Naive thymus-derived CD4-positive, alpha-beta T cell (primary cell): Measurements from ENCODE around the gene RUNDC3A. TPM values are rescaled to one million over a fixed set of nuclear protein-coding genes. Genes with fewer than 3 reads are reported as not detected.
A peak's percentile ranks its signal among the peaks of the same experiment; 100 is the strongest.

Source experiments
- ATAC-seq: fragments of 150-1000 bp; cut with Tn5 transposase; 2 replicates; pipeline ENCODE4 v1.10.0; 2021; ENCODE audit warnings: mild to moderate bottlenecking, moderate library complexity
- CTCF ChIA-PET: fragments of 350-600 bp; sonication (Branson Sonifier 250); formaldehyde crosslinking; loops from one replicate; lab custom pipeline; 2021; ENCODE audit warnings: antibody characterized with exemption; lab: Charles Lee
- POLR2A ChIA-PET: fragments of 350-600 bp; sonication (Branson Sonifier 250); formaldehyde crosslinking; loops from one replicate; lab custom pipeline; 2021; ENCODE audit warnings: antibody characterized with exemption, inconsistent platforms; lab: Charles Lee
- DNase-seq, 9 donors: peaks; one replicate each; pipeline versions ENCODE4 v3.0.0 to v3.0.0-alpha.2; 2020 to 2022; ENCODE audit warnings: mixed read lengths in 1 of 9
- H3K27ac ChIP-seq: one replicate; pipeline ENCODE4 v1.7.0; 2013; ENCODE audit warnings: mild to moderate bottlenecking, low read depth, low read length, moderate library complexity
- H3K27me3 ChIP-seq, 2 donors: one replicate each; pipeline ENCODE4 v1.7.0; 2013; ENCODE audit warnings: low read length in 2 of 2, mild to moderate bottlenecking in 2 of 2, moderate library complexity in 2 of 2; ENCODE audit not compliant: control insufficient read depth in 2 of 2, insufficient read depth in 2 of 2
- H3K36me3 ChIP-seq, 3 experiments: 1 replicate in 2 of 3; 2 replicates in 1 of 3; pipeline ENCODE4 v1.7.0; 2013; ENCODE audit warnings: low read length in 3 of 3, mild to moderate bottlenecking in 3 of 3, moderate library complexity in 1 of 3; ENCODE audit not compliant: insufficient read depth in 3 of 3, control insufficient read depth in 2 of 3
- H3K4me1 ChIP-seq, 2 donors: one replicate each; pipeline ENCODE4 v1.7.0; 2013; ENCODE audit warnings: low read length in 2 of 2, mild to moderate bottlenecking in 2 of 2, moderate library complexity in 1 of 2; ENCODE audit not compliant: control insufficient read depth in 2 of 2, insufficient read depth in 2 of 2
- H3K4me3 ChIP-seq: 2 replicates; pipeline ENCODE4 v1.7.0; 2013; ENCODE audit warnings: mild to moderate bottlenecking, low read length
- H3K9me3 ChIP-seq, 3 experiments: 1 replicate in 2 of 3; 2 replicates in 1 of 3; pipeline ENCODE4 v1.7.0; 2013; ENCODE audit warnings: low read length in 3 of 3; ENCODE audit not compliant: control insufficient read depth in 2 of 3
- H3K27ac Mint-ChIP-seq, 9 donors: one replicate each; pipeline ENCODE4 v1.8.0; 2020 to 2022; ENCODE audit warnings: mixed read lengths in 9 of 9, mild to moderate bottlenecking in 8 of 9, moderate library complexity in 5 of 9, inconsistent platforms in 2 of 9
- H3K27me3 Mint-ChIP-seq, 5 donors: one replicate each; pipeline ENCODE4 v1.8.0; 2021 to 2022; ENCODE audit warnings: mixed read lengths in 5 of 5, mild to moderate bottlenecking in 1 of 5
- H3K36me3 Mint-ChIP-seq, 5 donors: one replicate each; pipeline ENCODE4 v1.8.0; 2020 to 2022; ENCODE audit warnings: mixed read lengths in 5 of 5, mild to moderate bottlenecking in 3 of 5, inconsistent platforms in 1 of 5
- H3K4me1 Mint-ChIP-seq, 7 donors: one replicate each; pipeline ENCODE4 v1.8.0; 2020 to 2022; ENCODE audit warnings: mixed read lengths in 7 of 7, mild to moderate bottlenecking in 3 of 7, inconsistent platforms in 1 of 7
- H3K4me3 Mint-ChIP-seq, 10 donors: one replicate each; pipeline ENCODE4 v1.8.0; 2020 to 2022; ENCODE audit warnings: mild to moderate bottlenecking in 10 of 10, mixed read lengths in 10 of 10, moderate library complexity in 6 of 10, inconsistent platforms in 2 of 10
- H3K9me3 Mint-ChIP-seq, 11 donors: one replicate each; pipeline ENCODE4 v1.8.0; 2020 to 2022; ENCODE audit warnings: mixed read lengths in 11 of 11, mild to moderate bottlenecking in 4 of 11, inconsistent platforms in 1 of 11, moderate library complexity in 1 of 11
- intact Hi-C, 2 donors: fragments of 100-400 bp; cut with micrococcal nuclease; formaldehyde crosslinking; loops; one replicate each; pipeline ENCODE4 v1.15.1; 2023
- polyA plus RNA-seq, 2 donors: library from polyadenylated mRNA; unstranded; fragments of 300-500 nt; fragmentation: Illumina TruSeq; gene quantifications; one replicate each; pipeline ENCODE4 v1.2.3, GENCODE V29; 2021
- total RNA-seq, 6 experiments: library from RNA in 5 of 6; stranded (reverse) in 5 of 6; gene quantifications; 1 replicate in 5 of 6; 2 replicates in 1 of 6; pipeline ENCODE4 v1.2.3 and lab custom pipeline; 2021 to 2026

RUNDC3A gene
- total and polyA plus RNA-seq, 7 experiments from 2014 or later = 0.08 to 0.22 TPM; not detected in 5

- H3K4me3 Mint-ChIP-seq = no peak overlapping the region
- ATAC-seq = peak; percentile 54
- no peak overlapping the region for H3K27ac ChIP-seq
- H3K4me3 ChIP-seq = no peak overlapping the region
- peaks cover 0 to 9% (median 5%) of the 10 kb centered on the region in 5 donors for H3K27me3 Mint-ChIP-seq
- DNase-seq = no peak
- POLR2A ChIA-PET = no interaction called here
- CTCF ChIA-PET = no interaction called here
- H3K36me3 ChIP-seq = peaks cover 0 to 13% (median 0%) of the 10 kb centered on the region in 3 experiments
- intact Hi-C loops = loop anchor here (5.0 kb wide), 2 partner anchors 226 to 276 kb away; partner anchors contain the start of genes G6PC3 (in 1 of the 2) and HDAC5 (in 1 of the 2)
- H3K36me3 Mint-ChIP-seq = peaks cover 0 to 4% (median 0%) of the 10 kb centered on the region in 5 donors
- H3K27me3 ChIP-seq = no peaks in the 10 kb centered on the region
- H3K4me1 ChIP-seq = peaks cover 6% of the 10 kb centered on the region in 2 donors
- H3K27ac Mint-ChIP-seq = no peak overlapping the region
- peaks cover 8 to 28% (median 22%) of the 10 kb centered on the region in 7 donors for H3K4me1 Mint-ChIP-seq
- no peaks in the 10 kb centered on the region for H3K9me3 ChIP-seq
- H3K9me3 Mint-ChIP-seq = no peaks in the 10 kb centered on the region
Observed at GRCh38 chr17:44348234-44348987, 40.0 kb downstream of the RUNDC3A start.

- intact Hi-C loops = loop anchor here (5.0 kb wide), 2 partner anchors 227 to 277 kb away; partner anchors contain the start of genes G6PC3 (in 1 of the 2) and HDAC5 (in 1 of the 2)
- DNase-seq = no peak
- Histone ChIP-seq H3K27me3 (no peaks in the 10 kb centered on the region), H3K36me3 (peaks cover 0 to 13% (median 0%) of the 10 kb centered on the region in 3 experiments), H3K4me1 (peaks cover 6% of the 10 kb centered on the region in 2 donors), H3K9me3 (no peaks in the 10 kb centered on the region), H3K4me3 (no peak overlapping the region), H3K27ac (no peak overlapping the region)
- H3K36me3 Mint-ChIP-seq = peaks cover 0 to 4% (median 0%) of the 10 kb centered on the region in 5 donors
- H3K4me1 Mint-ChIP-seq = peaks cover 8 to 27% (median 22%) of the 10 kb centered on the region in 7 donors
- no peak for ATAC-seq
- CTCF ChIA-PET = interaction anchor here (1.6 kb wide), 1 partner anchor 147 kb away, joined by 4 read pairs; no protein-coding TSS in a partner anchor
- H3K4me3 Mint-ChIP-seq = no peak overlapping the region
- H3K27ac Mint-ChIP-seq = no peak overlapping the region
- H3K27me3 Mint-ChIP-seq = peaks cover 0 to 4% (median 0%) of the 10 kb centered on the region in 5 donors
- H3K9me3 Mint-ChIP-seq = no peaks in the 10 kb centered on the region
- POLR2A ChIA-PET = interaction anchor here (1.5 kb wide), 1 partner anchor 22 kb away, joined by 3 read pairs; no protein-coding TSS in a partner anchor
Observed at GRCh38 chr17:44348988-44349364, 40.6 kb downstream of the RUNDC3A start.

- Histone ChIP-seq H3K4me3 (no peak overlapping the region), H3K27ac (no peak overlapping the region), H3K36me3 (peaks cover 0 to 13% (median 0%) of the 10 kb centered on the region in 3 experiments), H3K4me1 (peaks cover 6% of the 10 kb centered on the region in 2 donors), H3K27me3 (no peaks in the 10 kb centered on the region), H3K9me3 (no peaks in the 10 kb centered on the region)
- H3K9me3 Mint-ChIP-seq = no peaks in the 10 kb centered on the region
- H3K4me1 Mint-ChIP-seq = peaks cover 8 to 22% (median 21%) of the 10 kb centered on the region in 7 donors
- POLR2A ChIA-PET = interaction anchor here (1.5 to 1.7 kb wide), 2 partner anchors 23 to 140 kb away, joined by 3 to 6 read pairs; no protein-coding TSS in a partner anchor
- peaks cover 0 to 4% (median 0%) of the 10 kb centered on the region in 5 donors for H3K27me3 Mint-ChIP-seq
- H3K27ac Mint-ChIP-seq = no peak overlapping the region
- CTCF ChIA-PET = interaction anchor here (1.2 to 1.6 kb wide), 3 partner anchors 8 to 148 kb away, joined by 3 to 4 read pairs (median 3); no protein-coding TSS in a partner anchor
- DNase-seq (no peak), ATAC-seq (no peak)
- intact Hi-C loops = loop anchor here (1.0 to 5.0 kb wide), 4 partner anchors 139 to 405 kb away; partner anchors contain the start of genes G6PC3 (in 1 of the 2) and HDAC5 (in 1 of the 2)
- no peak overlapping the region for H3K4me3 Mint-ChIP-seq
- peaks cover 0 to 4% (median 0%) of the 10 kb centered on the region in 5 donors for H3K36me3 Mint-ChIP-seq
Observed at GRCh38 chr17:44349553-44350070, 41.2 kb downstream of the RUNDC3A start.

DNA sequence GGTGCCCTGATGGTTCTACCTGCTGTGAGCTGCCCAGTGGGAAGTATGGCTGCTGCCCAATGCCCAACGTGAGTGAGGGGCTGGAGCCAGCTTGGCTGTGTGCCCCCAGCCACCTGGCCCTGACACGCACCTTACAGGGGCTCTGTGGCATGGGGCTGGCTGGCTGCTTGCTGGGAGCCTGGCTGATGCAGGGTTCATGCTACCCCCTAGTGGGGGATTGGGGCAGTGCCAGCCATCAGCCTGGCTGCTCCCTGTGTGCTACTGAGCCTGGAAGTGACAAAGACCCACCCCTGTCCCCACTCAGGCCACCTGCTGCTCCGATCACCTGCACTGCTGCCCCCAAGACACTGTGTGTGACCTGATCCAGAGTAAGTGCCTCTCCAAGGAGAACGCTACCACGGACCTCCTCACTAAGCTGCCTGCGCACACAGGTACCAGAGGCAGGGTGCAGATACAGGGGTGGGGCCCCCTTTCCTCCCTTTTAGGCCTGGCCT lies 42.4 kb downstream of the RUNDC3A start:
- ATAC-seq (peak; percentile 72), DNase-seq (peak; percentile 49 to 76 (median 70))
- H3K4me3 Mint-ChIP-seq = peak overlapping the region in 1 of 10 donors; percentile 17
- peaks cover 5 to 18% (median 12%) of the 10 kb centered on the region in 7 donors for H3K4me1 Mint-ChIP-seq
- POLR2A ChIA-PET = interaction anchor here (1.7 kb wide), 2 partner anchors 134 to 141 kb away, joined by 5 to 6 read pairs; no protein-coding TSS in a partner anchor
- Histone ChIP-seq H3K9me3 (no peaks in the 10 kb centered on the region), H3K4me3 (no peak overlapping the region), H3K36me3 (peaks cover 0 to 13% (median 0%) of the 10 kb centered on the region in 3 experiments), H3K27me3 (no peaks in the 10 kb centered on the region), H3K4me1 (peaks cover 4 to 6% of the 10 kb centered on the region in 2 donors), H3K27ac (no peak overlapping the region)
- H3K9me3 Mint-ChIP-seq = no peaks in the 10 kb centered on the region
- intact Hi-C loops = loop anchor here (1.0 kb wide), 2 partner anchors 140 to 406 kb away; no protein-coding TSS in a partner anchor
- no peak overlapping the region for H3K27ac Mint-ChIP-seq
- CTCF ChIA-PET = interaction anchor here (0.6 to 1.6 kb wide), 8 partner anchors 9 to 181 kb away, joined by 3 to 4 read pairs (median 3); partner anchors contain the start of gene TMUB2
- H3K27me3 Mint-ChIP-seq = peaks cover 0 to 10% (median 0%) of the 10 kb centered on the region in 5 donors
- H3K36me3 Mint-ChIP-seq = peaks cover 0 to 4% (median 0%) of the 10 kb centered on the region in 5 donors

DNA sequence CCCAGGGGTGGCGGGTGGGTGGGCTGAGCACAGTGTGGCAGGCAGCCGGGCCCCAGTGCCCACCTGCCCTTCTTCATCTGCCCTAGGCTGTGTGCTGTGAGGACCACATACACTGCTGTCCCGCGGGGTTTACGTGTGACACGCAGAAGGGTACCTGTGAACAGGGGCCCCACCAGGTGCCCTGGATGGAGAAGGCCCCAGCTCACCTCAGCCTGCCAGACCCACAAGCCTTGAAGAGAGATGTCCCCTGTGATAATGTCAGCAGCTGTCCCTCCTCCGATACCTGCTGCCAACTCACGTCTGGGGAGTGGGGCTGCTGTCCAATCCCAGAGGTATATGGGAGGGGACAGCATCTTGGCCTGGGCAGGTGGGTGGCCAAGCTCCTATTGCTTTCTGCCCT lies 43.1 kb downstream of the RUNDC3A start:
- Mint-ChIP-seq H3K36me3 (peaks cover 0 to 4% (median 0%) of the 10 kb centered on the region in 5 donors), H3K27me3 (peaks cover 0 to 10% (median 0%) of the 10 kb centered on the region in 5 donors), H3K9me3 (no peaks in the 10 kb centered on the region), H3K27ac (no peak overlapping the region), H3K4me1 (peaks cover 0 to 11% (median 5%) of the 10 kb centered on the region in 7 donors), H3K4me3 (no peak overlapping the region)
- Histone ChIP-seq H3K27ac (no peak overlapping the region), H3K4me1 (no peaks in the 10 kb centered on the region), H3K9me3 (no peaks in the 10 kb centered on the region), H3K27me3 (no peaks in the 10 kb centered on the region), H3K4me3 (no peak overlapping the region), H3K36me3 (peaks cover 0 to 13% (median 0%) of the 10 kb centered on the region in 3 experiments)
- ChIA-PET POLR2A (interaction anchor here (0.5 to 1.7 kb wide), 4 partner anchors 82 to 166 kb away, joined by 3 to 6 read pairs (median 4); no protein-coding TSS in a partner anchor), CTCF (interaction anchor here (1.1 to 1.6 kb wide), 3 partner anchors 10 to 140 kb away, joined by 3 to 4 read pairs (median 3); no protein-coding TSS in a partner anchor)
- ATAC-seq = no peak
- no peak for DNase-seq
- intact Hi-C loops = no loop called here
